Activated T-helper 9 cell treated with anti-CD3 and anti-CD28 coated beads, Interleukin-2, amount 50 U/mL, for 16 hours (primary cell): ENCODE results near the gene GTF3C5.
"Not testable (repeated sequence)": the region's sequence is repeated elsewhere in the genome, so short reads cannot be mapped to it uniquely, and the experiment has no call there.

Experiments
- DNase-seq: peaks from one replicate; pipeline ENCODE4 v3.0.0-alpha.2; 2020; ENCODE audit warnings: low read depth

GTF3C5 gene

GRCh38 chr9:133030317-133031129, at the start of gene GTF3C5:
GTF3C5 (plus strand) TSS chr9:133030997; CDS start chr9:133031012, 15 bp downstream.
- DNase-seq = peak; percentile 87

GRCh38 chr9:132982458-132982857, 48.3 kb upstream of the GTF3C5 start:
- DNase-seq = no peak

- DNase-seq = no peak
These were observed 47.2 kb upstream of the GTF3C5 start for GRCh38 chr9:132983491-132984201.

DNA sequence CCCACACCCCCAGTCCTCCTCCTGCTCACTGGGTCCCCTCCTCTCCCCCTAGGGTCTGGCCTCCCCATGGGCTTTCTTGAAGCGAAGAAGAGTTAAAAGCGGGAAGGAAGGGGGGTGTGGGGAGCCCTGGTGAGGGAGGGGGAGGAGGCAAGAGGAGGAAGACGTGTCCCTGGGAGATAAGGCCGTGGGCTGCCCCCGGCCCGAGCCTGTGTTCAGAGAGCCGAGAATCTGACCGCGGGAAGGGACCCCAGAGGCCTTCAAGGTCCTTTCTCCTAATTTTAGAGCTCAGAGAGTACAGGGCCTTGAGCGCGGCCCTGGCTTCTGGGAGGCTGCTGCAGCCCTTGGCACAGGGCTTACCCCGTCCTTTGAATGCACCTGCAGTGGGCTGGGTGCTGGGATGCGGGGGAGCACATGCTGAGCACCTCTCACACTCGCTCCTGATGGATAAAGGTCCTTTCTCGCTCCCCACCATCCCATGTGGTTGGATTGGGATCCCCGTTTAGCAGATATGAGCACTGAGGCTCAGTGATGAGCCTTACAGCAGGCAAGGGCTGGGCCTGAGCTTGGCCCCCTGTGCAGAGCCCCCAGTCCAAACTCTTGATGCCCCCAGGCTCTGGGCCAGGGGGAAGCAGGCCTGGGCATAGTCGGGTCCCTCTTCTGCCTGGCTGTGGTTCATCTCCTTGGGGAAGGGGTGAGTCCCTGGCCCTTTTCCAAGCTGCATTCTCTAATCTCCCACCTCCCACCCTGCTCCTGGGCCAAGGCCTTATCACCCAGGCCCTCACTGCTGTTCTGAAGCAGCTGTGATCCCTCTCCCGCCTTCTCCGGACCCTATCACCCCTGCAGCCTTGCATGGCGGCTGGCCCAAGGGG, 46.4 kb upstream of the GTF3C5 start:
- DNase-seq = no peak

DNA sequence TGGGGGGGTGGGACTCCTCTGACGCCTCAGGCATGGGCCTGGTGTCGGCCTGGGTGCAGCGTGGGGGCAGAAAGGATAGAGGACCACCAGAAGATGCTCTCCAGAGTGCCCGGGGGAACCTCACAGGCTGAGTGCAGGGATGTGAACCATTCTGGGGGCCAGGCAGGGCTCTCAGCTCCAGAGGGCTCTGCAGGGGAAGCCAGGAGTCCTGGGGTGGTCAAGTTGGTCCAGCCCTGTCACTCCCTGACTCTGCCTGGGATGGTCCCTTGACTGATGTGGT, 45.8 kb upstream of the GTF3C5 start:
- no peak for DNase-seq

DNA sequence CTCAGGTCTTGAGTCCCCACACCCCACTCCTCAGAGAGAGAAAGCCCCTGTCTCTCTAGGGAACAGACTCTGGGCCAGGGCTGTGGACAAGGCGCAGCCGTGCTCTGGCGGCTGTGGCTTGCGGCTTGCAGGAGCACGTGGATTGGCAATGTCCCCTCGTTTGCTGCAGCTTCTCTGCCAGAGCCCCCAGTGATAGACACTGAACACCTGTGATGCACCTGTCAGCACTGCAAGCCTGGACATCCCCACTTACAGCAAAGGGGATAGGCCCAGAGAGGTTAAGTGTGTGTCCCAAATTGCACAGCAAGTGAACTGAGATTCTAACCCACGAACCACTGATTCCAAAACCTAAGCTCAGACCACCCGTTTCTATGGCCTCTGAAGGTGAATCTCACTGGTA, 45.3 kb upstream of the GTF3C5 start:
- DNase-seq = no peak

DNA sequence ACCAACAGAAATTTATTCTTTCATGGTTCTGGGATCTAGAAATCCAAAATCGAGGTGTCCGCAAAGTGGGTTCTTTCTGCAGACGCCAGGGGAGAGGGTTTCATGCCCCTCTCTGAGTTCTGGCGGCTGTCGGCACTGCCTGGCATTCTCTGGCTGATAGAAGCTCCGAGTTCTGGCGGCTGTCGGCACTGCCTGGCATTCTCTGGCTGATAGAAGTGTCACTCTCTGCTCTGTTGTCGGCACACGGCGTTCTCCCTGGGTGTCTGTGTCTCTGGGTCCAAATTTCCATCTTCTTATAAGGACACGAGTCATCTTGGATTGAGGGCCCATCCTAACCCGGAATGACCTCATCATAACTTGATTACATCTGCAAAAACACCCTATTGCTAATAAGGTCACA, 44.7 kb upstream of the GTF3C5 start:
- DNase-seq = no peak

GRCh38 chr9:132986640-132987620, 43.9 kb upstream of the GTF3C5 start:
- DNase-seq = no peak

GRCh38 chr9:132988244-132989013, 42.4 kb upstream of the GTF3C5 start:
- DNase-seq = no peak

DNA sequence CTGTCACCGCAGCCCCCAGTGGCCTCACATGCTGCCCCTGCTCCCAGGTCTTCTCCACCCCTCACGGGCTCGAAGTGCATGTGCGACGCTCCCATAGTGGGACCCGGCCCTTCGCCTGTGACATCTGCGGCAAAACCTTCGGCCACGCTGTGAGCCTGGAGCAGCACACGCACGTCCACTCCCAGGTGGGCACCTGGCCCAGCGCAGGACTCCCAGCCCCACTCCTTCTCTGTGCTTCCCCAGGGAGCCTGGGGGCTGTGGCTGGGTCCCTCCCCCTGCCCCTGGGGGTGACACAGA, 41.8 kb upstream of the GTF3C5 start:
- DNase-seq = no peak

DNA sequence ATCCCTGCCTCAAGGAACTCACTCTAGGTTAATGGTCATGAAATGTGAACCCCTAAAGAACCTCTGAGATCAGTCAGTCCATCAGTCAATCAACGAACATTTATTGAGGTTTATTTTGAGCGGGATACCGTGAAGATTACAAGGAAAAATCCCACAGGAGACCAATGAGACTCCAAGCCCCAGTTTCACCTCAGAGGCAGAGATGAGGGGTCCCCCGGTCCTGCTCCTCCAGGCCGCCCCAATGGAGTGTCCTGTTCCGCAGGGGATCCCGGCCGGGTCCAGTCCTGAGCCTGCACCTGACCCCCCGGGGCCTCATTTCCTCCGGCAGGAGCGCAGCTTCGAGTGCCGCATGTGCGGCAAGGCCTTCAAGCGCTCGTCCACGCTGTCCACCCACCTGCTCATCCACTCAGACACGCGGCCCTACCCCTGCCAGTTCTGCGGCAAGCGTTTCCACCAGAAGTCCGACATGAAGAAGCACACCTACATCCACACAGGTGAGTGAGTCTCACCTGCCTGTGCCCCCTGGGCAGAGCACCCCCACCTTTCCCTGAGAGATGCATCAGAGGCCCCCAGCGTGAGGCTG, 41.3 kb upstream of the GTF3C5 start:
- DNase-seq = no peak

DNA sequence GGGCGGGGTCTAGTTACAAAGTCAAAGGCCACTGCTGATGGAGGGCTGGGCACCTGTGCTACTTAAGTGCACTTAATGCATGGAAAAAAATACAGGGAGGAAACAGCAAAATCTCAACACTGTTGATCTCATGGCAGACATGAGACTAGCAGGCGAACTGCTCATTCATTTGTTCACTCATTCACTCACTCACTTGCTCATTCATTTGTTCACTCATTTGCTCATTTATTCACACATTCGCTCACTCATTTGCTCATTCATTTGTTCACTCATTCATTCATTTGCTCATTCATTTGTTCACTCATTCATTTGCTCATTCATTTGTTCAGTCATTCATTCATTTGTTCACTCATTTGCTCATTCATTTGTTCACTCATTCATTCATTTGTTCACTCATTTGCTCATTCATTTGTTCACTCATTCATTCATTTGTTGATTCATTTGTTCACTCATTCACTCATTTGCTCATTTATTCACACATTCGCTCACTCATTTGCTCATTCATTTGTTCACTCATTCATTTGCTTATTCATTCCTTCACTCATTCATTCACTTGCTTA, 40.7 kb upstream of the GTF3C5 start:
- DNase-seq = not testable (repeated sequence)

GRCh38 chr9:132990781-132991180, 40.0 kb upstream of the GTF3C5 start:
- DNase-seq = no peak

DNA sequence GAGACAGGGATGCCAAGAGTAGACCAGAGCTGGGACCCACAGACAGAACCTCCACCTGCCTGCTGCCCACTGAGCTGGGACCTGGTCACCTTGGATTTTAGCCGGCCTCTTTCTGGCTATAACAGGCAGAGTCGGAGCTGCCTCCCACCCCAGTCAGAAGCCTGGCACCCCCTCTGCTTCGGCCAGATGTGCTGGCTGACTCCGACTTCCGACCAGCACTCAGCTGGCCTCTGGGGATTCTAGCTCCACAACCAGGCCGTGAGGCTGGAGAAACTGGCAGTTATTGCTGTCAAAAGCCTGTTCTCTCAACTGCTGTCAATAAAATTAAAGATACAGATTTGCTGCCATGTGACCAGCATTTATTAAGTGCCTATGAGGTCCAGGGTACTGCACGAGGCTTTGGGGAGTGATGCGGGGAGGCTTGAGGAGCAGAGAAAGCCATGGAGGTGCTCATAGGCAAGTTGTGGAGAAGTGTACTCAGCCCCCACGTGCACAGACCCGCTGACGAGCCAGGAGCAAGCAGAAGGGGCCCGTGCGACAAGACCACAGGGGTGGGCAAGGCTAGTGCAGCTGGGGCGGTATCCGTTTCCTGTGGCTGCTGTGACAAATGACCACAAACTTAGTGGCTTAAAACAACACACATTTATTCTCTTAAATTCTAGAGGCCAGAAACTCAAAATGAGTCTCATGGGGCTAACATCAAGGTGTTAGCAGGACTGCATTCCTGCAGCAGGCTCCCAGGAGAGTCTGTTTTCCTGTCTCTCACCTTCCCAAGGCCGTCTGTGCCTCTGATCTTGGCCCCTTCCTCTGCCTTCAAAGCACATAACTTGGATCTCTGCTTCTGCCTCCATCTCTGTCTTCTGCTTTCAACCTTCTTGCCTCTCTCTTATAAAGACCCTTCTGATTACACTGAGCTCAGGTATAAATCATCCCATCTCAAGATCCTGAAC, 39.2 kb upstream of the GTF3C5 start:
- DNase-seq = no peak

DNA sequence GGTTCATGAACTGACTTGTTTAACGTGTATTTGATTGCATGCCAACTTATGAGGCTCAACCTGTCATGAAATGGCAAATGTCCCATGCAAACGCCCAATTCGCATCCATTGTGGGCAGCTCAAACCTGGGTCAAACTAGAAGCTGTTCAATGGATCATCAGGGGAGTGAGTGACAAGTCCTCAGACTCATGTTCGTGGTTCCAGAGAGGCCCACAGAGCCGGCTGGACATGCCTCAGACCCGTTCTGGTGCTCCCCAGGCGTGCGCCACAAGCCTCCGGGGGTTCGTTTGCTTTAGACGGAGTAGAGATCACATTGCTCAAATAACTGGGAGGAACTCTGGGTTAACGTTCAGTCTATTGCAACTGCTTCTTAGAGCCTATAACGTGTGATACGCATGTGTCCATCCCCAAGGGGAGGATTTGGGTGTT, 37.3 kb upstream of the GTF3C5 start:
- no peak for DNase-seq

GRCh38 chr9:132994410-132995120, 36.2 kb upstream of the GTF3C5 start:
- DNase-seq = no peak

DNA sequence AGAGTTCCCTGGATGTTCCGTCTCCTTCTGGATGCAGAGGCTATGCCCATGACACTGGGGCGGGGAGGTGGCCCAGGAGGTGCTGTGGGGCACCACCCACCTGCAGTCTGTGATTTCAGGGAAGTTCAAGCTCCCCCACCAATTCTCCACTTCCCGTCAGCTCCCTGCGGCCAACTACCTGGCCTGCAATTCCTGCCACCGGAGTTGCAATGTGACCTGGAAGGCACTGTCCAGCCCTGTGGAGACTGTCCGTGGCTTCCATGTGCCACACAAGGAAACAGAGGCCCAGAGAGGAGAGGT, 35.7 kb upstream of the GTF3C5 start:
- no peak for DNase-seq

- DNase-seq = no peak
These were observed 34.9 kb upstream of the GTF3C5 start for GRCh38 chr9:132995879-132996278.

DNA sequence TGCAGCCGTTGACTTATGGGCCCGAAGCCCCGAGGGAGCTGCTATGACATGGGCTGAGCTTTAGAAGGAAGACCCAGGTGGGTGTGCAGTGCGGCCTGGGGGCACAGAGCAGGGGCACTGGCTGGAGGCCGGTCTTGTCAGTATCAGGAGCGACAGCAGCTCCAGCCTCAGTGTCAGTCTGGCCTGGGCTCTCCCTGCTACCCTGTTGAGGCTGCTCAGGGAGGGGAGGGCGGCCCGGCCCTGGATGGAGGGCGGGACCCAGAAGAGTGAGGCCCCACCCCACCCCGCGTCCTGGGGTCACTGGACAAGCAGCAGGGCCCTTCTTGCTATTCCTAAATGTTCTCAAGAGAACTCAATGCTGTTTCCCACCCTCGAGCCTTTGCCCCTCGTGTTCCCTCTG, 34.3 kb upstream of the GTF3C5 start:
- DNase-seq = no peak
